ENCODE measurements around the gene RPS6KA2.

RPS6KA2 gene

GRCh38 chr6:166489301-166490155 lies 137.5 kb downstream of the RPS6KA2 start:
- no peaks in the 10 kb centered on the region for H3K27me3 ChIP-seq (ENCODE audit: control insufficient read depth in 5 of 5, insufficient read depth in 4 of 5, low read length in 5 of 5)
- H3K4me1 ChIP-seq (ENCODE audit: control insufficient read depth in 5 of 5, insufficient read depth in 5 of 5, low read length in 5 of 5), result peaks cover 0 to 40% (median 2%) of the 10 kb centered on the region in 5 donors
- no peak overlapping the region for H3K4me3 ChIP-seq (ENCODE audit: low read depth in 1 of 5, low read length in 5 of 5)
- H3K27ac ChIP-seq (ENCODE audit: low read depth, low read length), result no peak overlapping the region
- peaks cover 0 to 43% (median 29%) of the 10 kb centered on the region in 5 donors for H3K36me3 ChIP-seq (ENCODE audit: control insufficient read depth in 5 of 5, insufficient read depth in 5 of 5, low read length in 5 of 5)
- no peak overlapping the region for H3K9ac ChIP-seq (ENCODE audit: low read length in 5 of 5)
- H3K9me3 ChIP-seq (ENCODE audit: control insufficient read depth in 5 of 5, low read length in 5 of 5), result no peaks in the 10 kb centered on the region

DNA sequence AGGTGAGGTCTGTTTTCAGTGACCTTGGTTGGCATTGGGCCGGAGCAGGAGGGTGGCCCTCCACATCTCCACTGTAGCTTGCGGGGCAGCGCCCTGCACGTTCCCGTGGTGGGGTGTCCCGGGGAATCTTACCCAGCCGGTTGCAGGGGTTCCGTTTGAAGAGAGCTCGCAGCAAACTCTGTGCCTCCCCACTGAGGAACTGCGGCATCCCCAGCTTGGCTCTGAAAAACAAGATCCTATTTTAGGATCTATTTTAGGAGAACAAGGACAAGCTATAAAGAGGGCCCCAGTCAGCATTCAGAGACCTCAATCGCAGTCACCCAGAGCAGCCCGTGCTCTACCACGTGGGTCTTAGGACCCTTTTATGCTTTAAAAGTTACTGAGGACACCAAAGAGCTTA lies 138.3 kb downstream of the RPS6KA2 start:
- Histone ChIP-seq H3K9ac (ENCODE audit: low read length in 5 of 5) (peak overlapping the region in 1 of 5 donors; percentile 12), H3K27ac (ENCODE audit: low read depth, low read length) (peak overlapping the region; percentile 44), H3K4me1 (ENCODE audit: control insufficient read depth in 5 of 5, insufficient read depth in 5 of 5, low read length in 5 of 5) (peaks cover 0 to 40% (median 2%) of the 10 kb centered on the region in 5 donors), H3K4me3 (ENCODE audit: low read depth in 1 of 5, low read length in 5 of 5) (peak overlapping the region in 1 of 5 donors; percentile 6), H3K27me3 (ENCODE audit: control insufficient read depth in 5 of 5, insufficient read depth in 4 of 5, low read length in 5 of 5) (no peaks in the 10 kb centered on the region), H3K9me3 (ENCODE audit: control insufficient read depth in 5 of 5, low read length in 5 of 5) (no peaks in the 10 kb centered on the region), H3K36me3 (ENCODE audit: control insufficient read depth in 5 of 5, insufficient read depth in 5 of 5, low read length in 5 of 5) (peaks cover 0 to 38% (median 28%) of the 10 kb centered on the region in 5 donors)

DNA sequence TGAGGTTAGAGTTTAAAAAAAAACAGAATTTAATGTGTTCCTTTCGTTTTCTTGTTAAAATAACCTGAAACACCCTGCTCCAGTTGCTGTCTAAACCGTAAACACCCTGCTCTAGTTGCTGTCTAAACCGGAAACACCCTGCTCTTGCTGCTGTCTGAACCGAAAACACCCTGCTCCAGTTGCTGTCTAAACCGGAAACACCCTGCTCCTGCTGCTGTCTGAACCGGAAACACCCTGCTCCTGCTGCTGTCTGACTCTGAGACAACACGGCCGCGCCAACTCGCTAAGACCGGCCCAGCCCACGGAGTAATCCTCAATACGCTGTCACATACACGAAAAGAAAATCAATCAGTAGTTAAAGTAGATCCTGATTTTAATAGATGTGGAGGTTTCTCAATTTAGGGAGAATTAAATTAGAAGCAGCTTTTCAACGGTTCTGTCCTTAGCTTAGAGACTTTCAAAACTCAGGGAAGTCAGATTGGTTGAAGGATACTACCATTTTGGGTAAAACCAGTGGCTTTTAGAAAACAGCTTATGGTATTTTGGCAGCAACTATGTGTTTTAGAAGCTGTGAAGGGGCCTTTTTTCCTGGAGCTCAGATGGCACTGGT lies 138.9 kb downstream of the RPS6KA2 start:
- Histone ChIP-seq H3K9me3 (ENCODE audit: control insufficient read depth in 5 of 5, low read length in 5 of 5) (no peaks in the 10 kb centered on the region), H3K4me1 (ENCODE audit: control insufficient read depth in 5 of 5, insufficient read depth in 5 of 5, low read length in 5 of 5) (peaks cover 0 to 40% (median 2%) of the 10 kb centered on the region in 5 donors), H3K36me3 (ENCODE audit: control insufficient read depth in 5 of 5, insufficient read depth in 5 of 5, low read length in 5 of 5) (peaks cover 0 to 36% (median 23%) of the 10 kb centered on the region in 5 donors), H3K9ac (ENCODE audit: low read length in 5 of 5) (peak overlapping the region in 2 of 5 donors; percentile 12 to 38), H3K4me3 (ENCODE audit: low read depth in 1 of 5, low read length in 5 of 5) (peak overlapping the region in 3 of 5 donors; percentile 6 to 37 (median 9)), H3K27me3 (ENCODE audit: control insufficient read depth in 5 of 5, insufficient read depth in 4 of 5, low read length in 5 of 5) (no peaks in the 10 kb centered on the region), H3K27ac (ENCODE audit: low read depth, low read length) (peak overlapping the region; percentile 44)

- peaks cover 0 to 37% (median 25%) of the 10 kb centered on the region in 5 donors for H3K36me3 ChIP-seq (ENCODE audit: control insufficient read depth in 5 of 5, insufficient read depth in 5 of 5, low read length in 5 of 5)
- no peak overlapping the region for H3K4me3 ChIP-seq (ENCODE audit: low read depth in 1 of 5, low read length in 5 of 5)
- H3K4me1 ChIP-seq (ENCODE audit: control insufficient read depth in 5 of 5, insufficient read depth in 5 of 5, low read length in 5 of 5), result peaks cover 0 to 40% (median 2%) of the 10 kb centered on the region in 5 donors
- H3K9me3 ChIP-seq (ENCODE audit: control insufficient read depth in 5 of 5, low read length in 5 of 5), result no peaks in the 10 kb centered on the region
- H3K9ac ChIP-seq (ENCODE audit: low read length in 5 of 5), result no peak overlapping the region
- H3K27me3 ChIP-seq (ENCODE audit: control insufficient read depth in 5 of 5, insufficient read depth in 4 of 5, low read length in 5 of 5), result no peaks in the 10 kb centered on the region
- H3K27ac ChIP-seq (ENCODE audit: low read depth, low read length), result no peak overlapping the region
These were observed 139.9 kb downstream of the RPS6KA2 start for GRCh38 chr6:166487148-166487547.

DNA sequence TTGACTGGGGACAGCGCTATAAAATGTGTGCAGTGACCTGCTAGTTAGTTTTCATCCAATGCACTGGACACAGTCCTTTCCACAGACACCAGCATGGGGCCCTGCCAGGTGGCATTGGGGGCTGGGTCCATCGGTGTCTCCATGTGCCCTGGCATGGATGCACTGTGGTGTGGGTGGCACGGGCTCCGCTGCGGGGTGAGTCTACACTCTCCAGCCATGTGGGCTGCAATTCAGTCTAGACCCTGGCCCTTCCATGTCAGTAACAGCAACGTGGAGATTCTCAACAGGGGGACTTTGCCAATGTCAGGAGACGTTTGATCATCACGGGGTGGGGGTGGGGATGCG lies 140.5 kb downstream of the RPS6KA2 start:
- Histone ChIP-seq H3K9ac (ENCODE audit: low read length in 5 of 5) (no peak overlapping the region), H3K27ac (ENCODE audit: low read depth, low read length) (no peak overlapping the region), H3K27me3 (ENCODE audit: control insufficient read depth in 5 of 5, insufficient read depth in 4 of 5, low read length in 5 of 5) (no peaks in the 10 kb centered on the region), H3K9me3 (ENCODE audit: control insufficient read depth in 5 of 5, low read length in 5 of 5) (no peaks in the 10 kb centered on the region), H3K4me3 (ENCODE audit: low read depth in 1 of 5, low read length in 5 of 5) (no peak overlapping the region), H3K36me3 (ENCODE audit: control insufficient read depth in 5 of 5, insufficient read depth in 5 of 5, low read length in 5 of 5) (peaks cover 0 to 42% (median 28%) of the 10 kb centered on the region in 5 donors), H3K4me1 (ENCODE audit: control insufficient read depth in 5 of 5, insufficient read depth in 5 of 5, low read length in 5 of 5) (peaks cover 0 to 37% (median 2%) of the 10 kb centered on the region in 5 donors)

DNA sequence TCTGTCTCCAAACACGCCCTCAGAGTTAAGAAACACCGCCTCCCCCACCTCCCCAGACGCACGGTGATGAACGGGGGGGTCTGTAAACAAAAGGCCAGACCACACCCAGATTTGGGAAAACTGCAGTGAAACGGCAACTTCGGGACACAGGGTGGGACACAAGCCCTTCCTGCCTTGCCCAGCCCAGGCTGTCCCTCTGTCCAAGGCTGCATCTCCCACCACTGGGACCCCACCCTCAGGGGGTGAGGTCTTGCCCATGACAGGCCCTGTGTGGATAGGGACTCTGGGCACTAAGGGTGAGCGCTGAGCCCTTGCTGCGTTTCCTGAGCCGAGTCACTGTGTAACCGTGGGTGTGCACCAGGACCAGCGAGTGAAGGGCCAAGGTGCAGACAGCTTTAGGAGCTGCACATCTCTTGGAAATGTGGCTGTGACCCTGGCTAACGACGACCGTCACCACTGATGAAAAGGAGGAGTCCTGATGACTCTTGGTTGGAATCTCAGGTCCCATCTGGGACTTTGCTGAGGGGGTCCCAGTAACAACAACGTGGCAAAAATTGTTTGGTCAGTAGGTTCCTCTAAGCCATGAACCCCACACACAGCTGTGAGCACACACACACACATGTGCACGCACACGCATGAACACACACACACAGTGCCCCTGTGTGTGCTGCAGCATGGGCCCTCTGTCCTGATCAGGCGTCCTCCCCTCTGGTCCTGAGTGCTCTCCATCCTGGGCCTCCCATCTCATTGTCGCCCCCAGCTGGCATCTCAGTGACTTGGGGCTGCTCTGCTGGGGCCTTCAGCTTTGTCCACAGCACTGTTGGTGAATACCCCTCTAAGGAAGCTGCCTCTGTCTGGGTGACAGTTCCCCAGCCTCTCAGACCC lies 141.2 kb downstream of the RPS6KA2 start:
- H3K36me3 ChIP-seq (ENCODE audit: control insufficient read depth in 5 of 5, insufficient read depth in 5 of 5, low read length in 5 of 5), result peaks cover 0 to 43% (median 28%) of the 10 kb centered on the region in 5 donors

GRCh38 chr6:166484863-166485262 lies 142.2 kb downstream of the RPS6KA2 start:
- Histone ChIP-seq H3K9me3 (ENCODE audit: control insufficient read depth in 5 of 5, low read length in 5 of 5) (no peaks in the 10 kb centered on the region), H3K27ac (ENCODE audit: low read depth, low read length) (no peak overlapping the region), H3K4me1 (ENCODE audit: control insufficient read depth in 5 of 5, insufficient read depth in 5 of 5, low read length in 5 of 5) (peaks cover 0 to 27% (median 2%) of the 10 kb centered on the region in 5 donors), H3K4me3 (ENCODE audit: low read depth in 1 of 5, low read length in 5 of 5) (no peak overlapping the region), H3K9ac (ENCODE audit: low read length in 5 of 5) (no peak overlapping the region), H3K27me3 (ENCODE audit: control insufficient read depth in 5 of 5, insufficient read depth in 4 of 5, low read length in 5 of 5) (no peaks in the 10 kb centered on the region), H3K36me3 (ENCODE audit: control insufficient read depth in 5 of 5, insufficient read depth in 5 of 5, low read length in 5 of 5) (peaks cover 0 to 39% (median 26%) of the 10 kb centered on the region in 5 donors)

More for the DNA sequence above, 141.2 kb downstream of the RPS6KA2 start:
- H3K9me3 ChIP-seq (ENCODE audit: control insufficient read depth in 5 of 5, low read length in 5 of 5), result no peaks in the 10 kb centered on the region
- H3K4me3 ChIP-seq (ENCODE audit: low read depth in 1 of 5, low read length in 5 of 5), result no peak overlapping the region
- H3K4me1 ChIP-seq (ENCODE audit: control insufficient read depth in 5 of 5, insufficient read depth in 5 of 5, low read length in 5 of 5), result peaks cover 0 to 31% (median 2%) of the 10 kb centered on the region in 5 donors
- H3K27me3 ChIP-seq (ENCODE audit: control insufficient read depth in 5 of 5, insufficient read depth in 4 of 5, low read length in 5 of 5), result no peaks in the 10 kb centered on the region
- no peak overlapping the region for H3K9ac ChIP-seq (ENCODE audit: low read length in 5 of 5)
- no peak overlapping the region for H3K27ac ChIP-seq (ENCODE audit: low read depth, low read length)

GRCh38 chr6:166483573-166484250 lies 143.3 kb downstream of the RPS6KA2 start:
- Histone ChIP-seq H3K9me3 (ENCODE audit: control insufficient read depth in 5 of 5, low read length in 5 of 5) (no peaks in the 10 kb centered on the region), H3K9ac (ENCODE audit: low read length in 5 of 5) (no peak overlapping the region), H3K4me1 (ENCODE audit: control insufficient read depth in 5 of 5, insufficient read depth in 5 of 5, low read length in 5 of 5) (peaks cover 0 to 18% (median 2%) of the 10 kb centered on the region in 5 donors), H3K36me3 (ENCODE audit: control insufficient read depth in 5 of 5, insufficient read depth in 5 of 5, low read length in 5 of 5) (peaks cover 0 to 50% (median 33%) of the 10 kb centered on the region in 5 donors), H3K27ac (ENCODE audit: low read depth, low read length) (no peak overlapping the region), H3K4me3 (ENCODE audit: low read depth in 1 of 5, low read length in 5 of 5) (no peak overlapping the region), H3K27me3 (ENCODE audit: control insufficient read depth in 5 of 5, insufficient read depth in 4 of 5, low read length in 5 of 5) (no peaks in the 10 kb centered on the region)

- Histone ChIP-seq H3K4me1 (ENCODE audit: control insufficient read depth in 5 of 5, insufficient read depth in 5 of 5, low read length in 5 of 5) (peaks cover 0 to 12% (median 2%) of the 10 kb centered on the region in 5 donors), H3K9ac (ENCODE audit: low read length in 5 of 5) (no peak overlapping the region), H3K9me3 (ENCODE audit: control insufficient read depth in 5 of 5, low read length in 5 of 5) (no peaks in the 10 kb centered on the region), H3K36me3 (ENCODE audit: control insufficient read depth in 5 of 5, insufficient read depth in 5 of 5, low read length in 5 of 5) (peaks cover 0 to 57% (median 37%) of the 10 kb centered on the region in 5 donors), H3K4me3 (ENCODE audit: low read depth in 1 of 5, low read length in 5 of 5) (no peak overlapping the region), H3K27me3 (ENCODE audit: control insufficient read depth in 5 of 5, insufficient read depth in 4 of 5, low read length in 5 of 5) (no peaks in the 10 kb centered on the region), H3K27ac (ENCODE audit: low read depth, low read length) (no peak overlapping the region)
These were observed 144.0 kb downstream of the RPS6KA2 start for GRCh38 chr6:166483026-166483425.
